ENCODE results near the gene GLP2R. TPM values are rescaled to one million over a fixed set of nuclear protein-coding genes. Genes with fewer than 3 reads are reported as not detected.

GLP2R gene
- total and polyA plus RNA-seq, 2 of the 8 experiments (the other 6 are each of a cell fraction or from before 2014, with no cell fraction given), result not detected

DNA sequence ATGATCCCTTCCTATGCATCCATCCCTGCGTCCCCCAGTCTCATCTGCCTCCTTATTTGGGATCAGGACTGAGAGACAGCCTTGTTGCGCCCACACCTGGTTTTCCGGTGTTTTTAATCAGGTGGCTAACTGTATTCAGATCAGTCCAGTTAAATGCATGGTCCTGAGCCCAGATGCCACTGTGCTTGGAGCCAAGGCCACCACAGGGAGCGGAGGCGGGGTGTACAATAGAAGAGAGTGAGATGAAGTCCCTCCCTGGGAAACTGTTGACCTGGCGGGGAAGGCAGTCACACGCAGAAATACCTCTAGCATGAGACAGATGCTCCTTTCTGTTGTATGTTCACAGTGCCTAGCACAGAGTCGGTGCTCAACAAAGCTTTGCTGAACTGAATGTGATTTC lies 73.1 kb downstream of the GLP2R start:
- Histone ChIP-seq H3K4me2 (ENCODE audit: insufficient read depth in 1 of 2, low read depth in 2 of 2, low read length in 2 of 2) (no peak overlapping the region; a peak in 1 of 4 replicates), H2AK5ac (ENCODE audit: low read depth, low read length) (no peak overlapping the region), H3K79me1 (ENCODE audit: low read depth, low read length) (no peaks in the 10 kb centered on the region), H3K27ac (ENCODE audit: low read depth, low read length) (no peak overlapping the region), H2BK5ac (ENCODE audit: low read depth, low read length) (no peak overlapping the region), H2BK12ac (ENCODE audit: low read depth, low read length) (no peak overlapping the region), H3K23ac (ENCODE audit: insufficient read length) (no peak overlapping the region), H2BK120ac (replicated peaks; ENCODE audit: low read depth, low read length) (no peak overlapping the region), H2BK20ac (ENCODE audit: low read length) (no peak overlapping the region), H2AFZ (ENCODE audit: low read length) (no peak overlapping the region), H4K8ac (ENCODE audit: extremely low read depth, insufficient read depth, low read length) (no peak overlapping the region; the same call in 1 of the 2 replicates), H3K79me2 (ENCODE audit: control insufficient read depth in 1 of 2, insufficient read depth in 2 of 2, low read length in 2 of 2) (no peaks in the 10 kb centered on the region), H3K4me3 (ENCODE audit: extremely low read depth in 1 of 4, insufficient read depth in 2 of 4, low read depth in 3 of 4, low read length in 4 of 4) (no peak overlapping the region), H2BK15ac (ENCODE audit: low read length) (no peak overlapping the region), H3K27me3 (replicated peaks in 1 of 4; ENCODE audit: control insufficient read depth in 3 of 4, extremely low read depth in 1 of 4, insufficient read depth in 3 of 4, low read length in 3 of 4) (no peaks in the 10 kb centered on the region), H3K9me3 (ENCODE audit: insufficient read depth in 2 of 2, low read depth in 1 of 2, low read length in 1 of 2) (no peaks in the 10 kb centered on the region), H3K4me1 (replicated peaks in 1 of 4; ENCODE audit: control insufficient read depth in 3 of 4, insufficient read depth in 4 of 4, low read length in 3 of 4) (no peaks in the 10 kb centered on the region), H3K18ac (ENCODE audit: extremely low read depth, low read length) (no peak overlapping the region), H3K36me3 (ENCODE audit: control insufficient read depth in 2 of 4, insufficient read depth in 4 of 4, low read length in 3 of 4) (no peaks in the 10 kb centered on the region), H3K14ac (ENCODE audit: insufficient read length) (no peak overlapping the region), H4K91ac (replicated peaks; ENCODE audit: insufficient read length, low read length) (no peak overlapping the region), H3K4ac (replicated peaks; ENCODE audit: insufficient read length, low read depth, low read length) (no peak overlapping the region), H4K5ac (ENCODE audit: insufficient read length, low read depth, low read length) (no peak overlapping the region), H3K9ac (replicated peaks in 1 of 4; ENCODE audit: extremely low read depth in 1 of 4, low read depth in 3 of 4, low read length in 3 of 4) (no peak overlapping the region), H3K56ac (replicated peaks; ENCODE audit: insufficient read length, low read depth, low read length) (no peak overlapping the region), H4K20me1 (replicated peaks in 1 of 2; ENCODE audit: control insufficient read depth in 1 of 2, insufficient read depth in 2 of 2, low read length in 2 of 2) (no peaks in the 10 kb centered on the region), H3K23me2 (ENCODE audit: low read depth, low read length) (no peaks in the 10 kb centered on the region)
- ChIA-PET CTCF (ENCODE audit: partially characterized antibody) (interaction anchor here (0.6 to 10.8 kb wide), 4 partner anchors 8 to 349 kb away, joined by 3 to 101 read pairs (median 6); no protein-coding TSS in a partner anchor), POLR2A (ENCODE audit: partially characterized antibody) (no interaction called here)
- no peak for DNase-seq (ENCODE audit: low read depth in 1 of 2, low spot score in 2 of 2)
- no peak for TF ChIP-seq RXRA (IDR thresholded peaks at IDR 0.05; ENCODE audit: insufficient read depth, low read depth, low read length)
- no peak for TF ChIP-seq NRF1 (IDR thresholded peaks at IDR 0.05; ENCODE audit: low read depth, low read length)
- no peak for TF ChIP-seq BACH1 (IDR thresholded peaks at IDR 0.05; ENCODE audit: low read length)
- TF ChIP-seq SP4 (IDR thresholded peaks at IDR 0.05; ENCODE audit: low read length), result no peak
- TF ChIP-seq TAF1 (IDR thresholded peaks at IDR 0.05; ENCODE audit: low read depth, low read length), result no peak
- no peak for TF ChIP-seq SIRT6 (IDR thresholded peaks at IDR 0.05; ENCODE audit: low read length)
- no peak for TF ChIP-seq KDM4A (IDR thresholded peaks at IDR 0.05; ENCODE audit: low read depth, low read length, severe bottlenecking)
- TF ChIP-seq MAFK (IDR thresholded peaks at IDR 0.05; ENCODE audit: low read depth, low read length), result no peak
- TF ChIP-seq RAD21 (IDR thresholded peaks at IDR 0.05 in 1 of 2, conservative IDR thresholded peaks at IDR 0.05 in 1 of 2; ENCODE audit: low read depth in 2 of 2, low read length in 2 of 2), result no peak
- TF ChIP-seq YY1 (IDR thresholded peaks at IDR 0.05; ENCODE audit: low read depth, low read length), result no peak
- no peak for TF ChIP-seq CHD2 (IDR thresholded peaks at IDR 0.05; ENCODE audit: low read length)
- TF ChIP-seq CHD1 (IDR thresholded peaks at IDR 0.05; ENCODE audit: low read depth, low read length), result no peak
- no peak for TF ChIP-seq EP300 (IDR thresholded peaks at IDR 0.05; ENCODE audit: borderline replicate concordance in 1 of 2, low read depth in 2 of 2, low read length in 2 of 2)
- no peak for TF ChIP-seq BCL11A (IDR thresholded peaks at IDR 0.05; ENCODE audit: low read depth in 2 of 2, low read length in 2 of 2)
- WGBS, 2 experiments (ENCODE audit: extremely low coverage in 1 of 2, insufficient coverage in 1 of 2, insufficient read length in 1 of 2, insufficient replicate concordance in 2 of 2, low coverage in 1 of 2, low lambda C conversion rate in 2 of 2, missing lambda C conversion rate in 1 of 2), result 93% methylated on average over 8 of the region's 8 CpGs; no CpG with 5 or more reads in 1 of the 2 experiments
- no peak for FAIRE-seq

Data from H1 (cell line).